Lower lobe of right lung (tissue), 2 donors: ENCODE results near the gene CCDC93. TPM values are rescaled to one million over a fixed set of nuclear protein-coding genes. Genes with fewer than 3 reads are reported as not detected.

ENCODE experiments used
- ATAC-seq, 2 donors: fragments of 200-7000 bp; cut with Tn5 transposase; one replicate each; pipeline ENCODE4 v1.9.1; 2020 to 2022; ENCODE audit warnings: mild to moderate bottlenecking in 2 of 2, moderate library complexity in 2 of 2
- DNase-seq: peaks from one replicate; pipeline ENCODE4 v3.0.0-alpha.2; 2020
- H3K27ac ChIP-seq: fragments of 200-600 bp; one replicate; pipeline ENCODE4 v1.8.0; 2022
- H3K27me3 ChIP-seq: fragments of 200-600 bp; one replicate; pipeline ENCODE4 v1.8.0; 2022; ENCODE audit warnings: low read depth
- H3K36me3 ChIP-seq: fragments of 200-600 bp; one replicate; pipeline ENCODE4 v1.8.0; 2022; ENCODE audit warnings: mild to moderate bottlenecking
- H3K4me1 ChIP-seq: fragments of 200-600 bp; one replicate; pipeline ENCODE4 v1.8.0; 2022
- H3K4me3 ChIP-seq: fragments of 200-600 bp; one replicate; pipeline ENCODE4 v1.8.0; 2022; ENCODE audit warnings: mild to moderate bottlenecking
- H3K9me3 ChIP-seq: fragments of 200-600 bp; one replicate; pipeline ENCODE4 v1.8.0; 2022
- intact Hi-C: fragments of 100-400 bp; cut with DNase I; formaldehyde crosslinking; loops from one replicate; pipeline ENCODE4 v1.11.0; 2022
- total RNA-seq: library from RNA; stranded (reverse); fragmentation: NEBNext Ultra II Directional; extraction: Animal tissue kit (Norgen Biotek cat#: 25700); gene quantifications from one replicate; pipeline ENCODE4 v1.2.1, GENCODE V29; 2021
- TF ChIP-seq, protein P1 (sequence below): fragments of 200-600 bp; IDR thresholded peaks from one replicate; pipeline ENCODE4 v1.8.0; 2022; ENCODE audit warnings: antibody characterized with exemption, mild to moderate bottlenecking
- donor health status: DM: no; HTN: yes; CAD: no; lungs with severe emphysema.

Gene CCDC93
- total RNA-seq, 1 donor from 2014 or later = 47.3 TPM

- TF ChIP-seq, protein P1, sequence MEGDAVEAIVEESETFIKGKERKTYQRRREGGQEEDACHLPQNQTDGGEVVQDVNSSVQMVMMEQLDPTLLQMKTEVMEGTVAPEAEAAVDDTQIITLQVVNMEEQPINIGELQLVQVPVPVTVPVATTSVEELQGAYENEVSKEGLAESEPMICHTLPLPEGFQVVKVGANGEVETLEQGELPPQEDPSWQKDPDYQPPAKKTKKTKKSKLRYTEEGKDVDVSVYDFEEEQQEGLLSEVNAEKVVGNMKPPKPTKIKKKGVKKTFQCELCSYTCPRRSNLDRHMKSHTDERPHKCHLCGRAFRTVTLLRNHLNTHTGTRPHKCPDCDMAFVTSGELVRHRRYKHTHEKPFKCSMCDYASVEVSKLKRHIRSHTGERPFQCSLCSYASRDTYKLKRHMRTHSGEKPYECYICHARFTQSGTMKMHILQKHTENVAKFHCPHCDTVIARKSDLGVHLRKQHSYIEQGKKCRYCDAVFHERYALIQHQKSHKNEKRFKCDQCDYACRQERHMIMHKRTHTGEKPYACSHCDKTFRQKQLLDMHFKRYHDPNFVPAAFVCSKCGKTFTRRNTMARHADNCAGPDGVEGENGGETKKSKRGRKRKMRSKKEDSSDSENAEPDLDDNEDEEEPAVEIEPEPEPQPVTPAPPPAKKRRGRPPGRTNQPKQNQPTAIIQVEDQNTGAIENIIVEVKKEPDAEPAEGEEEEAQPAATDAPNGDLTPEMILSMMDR = no peak
- DNase-seq = no peak
- H3K27ac ChIP-seq = no peak overlapping the region
- no peaks in the 10 kb centered on the region for H3K9me3 ChIP-seq
- peaks cover 63% of the 10 kb centered on the region for H3K36me3 ChIP-seq
- H3K27me3 ChIP-seq = no peaks in the 10 kb centered on the region
- intact Hi-C loops = no loop called here
- H3K4me3 ChIP-seq = no peak overlapping the region
- peaks cover 16% of the 10 kb centered on the region for H3K4me1 ChIP-seq
- no peak for ATAC-seq
Measured at GRCh38 chr2:117984208-117984607, 29.7 kb downstream of the CCDC93 start.

DNA sequence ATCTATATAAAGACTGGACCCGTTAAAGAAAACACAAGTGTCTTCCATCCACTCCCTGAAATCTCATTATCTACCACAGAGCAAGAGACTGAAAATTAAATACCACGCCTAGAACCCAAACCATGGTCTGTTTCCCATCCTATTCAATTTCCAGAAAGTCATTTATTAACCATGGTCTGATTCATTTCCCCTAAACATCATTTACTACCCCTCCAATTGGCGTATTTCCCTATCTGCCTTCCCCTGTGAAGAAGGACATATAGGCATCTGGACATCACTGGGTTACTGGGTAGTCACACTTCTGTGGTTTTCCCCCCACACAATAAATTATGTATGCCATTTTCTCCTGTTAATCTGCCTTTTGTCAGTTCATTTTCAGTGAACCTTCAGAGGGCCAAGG, 30.8 kb downstream of the CCDC93 start:
- Histone ChIP-seq H3K36me3 (peaks cover 60% of the 10 kb centered on the region), H3K27me3 (no peaks in the 10 kb centered on the region), H3K4me3 (no peak overlapping the region), H3K9me3 (no peaks in the 10 kb centered on the region), H3K4me1 (peaks cover 26% of the 10 kb centered on the region), H3K27ac (no peak overlapping the region)
- intact Hi-C loops = no loop called here
- ATAC-seq (no peak), DNase-seq (no peak)
- TF ChIP-seq, protein P1 = no peak

DNA sequence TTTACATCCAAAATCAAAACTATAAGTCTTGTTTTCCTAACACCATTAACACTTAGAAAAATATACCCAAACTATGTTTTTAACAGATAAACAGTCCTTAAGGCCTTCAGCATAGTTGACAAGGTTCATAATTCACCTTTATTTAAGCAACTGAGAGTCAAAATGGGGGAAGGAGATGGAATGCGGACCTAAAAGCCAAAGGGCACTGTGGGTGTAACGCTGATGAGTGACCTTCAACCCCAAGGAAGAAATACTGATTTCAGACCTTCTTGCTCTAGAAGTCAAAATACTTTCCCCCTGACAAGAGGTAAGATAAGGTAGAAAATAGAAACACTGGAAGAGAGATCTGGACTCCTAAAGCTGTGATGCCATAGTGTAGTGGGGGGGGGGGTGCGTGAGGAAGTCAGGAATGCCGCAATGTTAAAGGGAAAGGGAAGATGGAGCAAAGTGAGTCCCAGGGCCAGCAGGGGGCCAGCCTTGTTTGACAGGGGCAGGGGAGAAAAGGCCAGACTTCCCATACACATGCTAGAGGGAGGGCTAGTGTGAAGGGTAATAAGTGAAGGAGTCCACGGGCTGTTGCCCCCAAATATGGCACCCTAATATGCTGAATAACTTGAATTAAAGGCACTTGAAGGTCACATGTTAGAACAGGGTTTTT, 31.4 kb downstream of the CCDC93 start:
- Histone ChIP-seq H3K4me1 (peaks cover 26% of the 10 kb centered on the region), H3K27me3 (no peaks in the 10 kb centered on the region), H3K27ac (no peak overlapping the region), H3K36me3 (peaks cover 60% of the 10 kb centered on the region), H3K9me3 (no peaks in the 10 kb centered on the region), H3K4me3 (no peak overlapping the region)
- ATAC-seq (no peak), DNase-seq (no peak)
- intact Hi-C loops = no loop called here
- TF ChIP-seq, protein P1 = no peak

DNA sequence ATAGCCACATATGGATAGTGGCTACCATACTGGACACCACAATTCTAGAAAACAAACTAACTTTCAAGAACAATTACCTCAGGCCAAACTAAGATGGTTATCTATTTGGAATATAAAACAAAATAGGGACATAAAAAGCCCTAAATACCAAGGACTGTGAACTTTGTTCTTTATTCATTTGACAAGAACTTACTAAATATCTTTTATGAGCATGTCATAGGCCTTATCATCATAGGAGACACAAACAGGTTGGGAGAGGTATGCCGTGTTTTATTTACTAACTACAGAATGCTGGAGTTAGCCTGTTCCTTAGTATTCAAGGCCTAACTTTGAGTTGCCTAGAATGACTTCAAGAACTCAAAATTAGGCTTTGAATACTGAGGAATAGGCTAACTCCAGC, 32.1 kb downstream of the CCDC93 start:
- Histone ChIP-seq H3K27me3 (no peaks in the 10 kb centered on the region), H3K36me3 (peaks cover 64% of the 10 kb centered on the region), H3K4me1 (peaks cover 26% of the 10 kb centered on the region), H3K9me3 (no peaks in the 10 kb centered on the region), H3K4me3 (no peak overlapping the region), H3K27ac (no peak overlapping the region)
- DNase-seq (no peak), ATAC-seq (no peak)
- TF ChIP-seq, protein P1 = no peak
- intact Hi-C loops = no loop called here

- DNase-seq (no peak), ATAC-seq (peak; percentile 59 to 74)
- no peaks in the 10 kb centered on the region for H3K27me3 ChIP-seq
- H3K9me3 ChIP-seq = no peaks in the 10 kb centered on the region
- intact Hi-C loops = no loop called here
- no peak overlapping the region for H3K4me3 ChIP-seq
- no peak overlapping the region for H3K27ac ChIP-seq
- TF ChIP-seq, protein P1 = no peak
- H3K36me3 ChIP-seq = peaks cover 72% of the 10 kb centered on the region
- peaks cover 26% of the 10 kb centered on the region for H3K4me1 ChIP-seq
Measured at GRCh38 chr2:117980783-117981676, 32.8 kb downstream of the CCDC93 start.
